Lower leg skin (tissue), 4 donors: ENCODE measurements around the gene TMCO5A. TPM values are rescaled to one million over a fixed set of nuclear protein-coding genes. Genes with fewer than 3 reads are reported as not detected.

ENCODE experiments used
- DNase-seq, 2 donors: peaks; one replicate each; pipeline ENCODE4 v3.0.0-alpha.2; 2019; ENCODE audit warnings: low spot score in 2 of 2
- H3K4me3 ChIP-seq: fragments of 200-600 bp; sonication (generic); 2 replicates; pipeline ENCODE4 v1.5.1; 2017; ENCODE audit warnings: mild to moderate bottlenecking, low read depth; ENCODE audit not compliant: poor library complexity, severe bottlenecking
- POLR2A ChIP-seq, 2 donors: fragments of 450-650 bp; IDR thresholded peaks; one replicate each; pipeline ENCODE4 v1.6.1; 2016 to 2017; ENCODE audit warnings: antibody characterized with exemption in 2 of 2, mild to moderate bottlenecking in 1 of 2, moderate library complexity in 1 of 2
- WGBS, 2 donors: methylation state at CpG; one replicate each; pipeline ENCODE4 v1.1.5; 2018; 5-methylcytosine and 5-hydroxymethylcytosine counted together
- intact Hi-C: fragments of 100-400 bp; cut with DNase I; formaldehyde crosslinking; loops from one replicate; pipeline ENCODE4 v1.15.0; 2023; ENCODE audit warnings: low total_unique reads
- total RNA-seq, 4 donors: library from RNA; depleted of rRNA; stranded (reverse); fragments of >200 nt; gene quantifications; one replicate each; pipeline ENCODE4 v1.1.0, GENCODE V29; 2016
- TF ChIP-seq, protein P1 (sequence below), 3 donors: fragments of 450-650 bp; IDR thresholded peaks; one replicate each; pipeline ENCODE4 v1.5.1; 2016; ENCODE audit warnings: antibody characterized with exemption in 3 of 3, mild to moderate bottlenecking in 3 of 3, moderate library complexity in 2 of 3

The TMCO5A gene
- total RNA-seq, 4 donors from 2014 or later, result not detected

GRCh38 chr15:37973856-37974255 is 39.4 kb downstream of the TMCO5A start:
- intact Hi-C loops, result no loop called here
- 55 to 65% methylated on average over 2 of the region's 2 CpGs for WGBS, 2 donors
- TF ChIP-seq POLR2A (IDR thresholded peaks at IDR 0.05), result no peak
- TF ChIP-seq, protein P1, sequence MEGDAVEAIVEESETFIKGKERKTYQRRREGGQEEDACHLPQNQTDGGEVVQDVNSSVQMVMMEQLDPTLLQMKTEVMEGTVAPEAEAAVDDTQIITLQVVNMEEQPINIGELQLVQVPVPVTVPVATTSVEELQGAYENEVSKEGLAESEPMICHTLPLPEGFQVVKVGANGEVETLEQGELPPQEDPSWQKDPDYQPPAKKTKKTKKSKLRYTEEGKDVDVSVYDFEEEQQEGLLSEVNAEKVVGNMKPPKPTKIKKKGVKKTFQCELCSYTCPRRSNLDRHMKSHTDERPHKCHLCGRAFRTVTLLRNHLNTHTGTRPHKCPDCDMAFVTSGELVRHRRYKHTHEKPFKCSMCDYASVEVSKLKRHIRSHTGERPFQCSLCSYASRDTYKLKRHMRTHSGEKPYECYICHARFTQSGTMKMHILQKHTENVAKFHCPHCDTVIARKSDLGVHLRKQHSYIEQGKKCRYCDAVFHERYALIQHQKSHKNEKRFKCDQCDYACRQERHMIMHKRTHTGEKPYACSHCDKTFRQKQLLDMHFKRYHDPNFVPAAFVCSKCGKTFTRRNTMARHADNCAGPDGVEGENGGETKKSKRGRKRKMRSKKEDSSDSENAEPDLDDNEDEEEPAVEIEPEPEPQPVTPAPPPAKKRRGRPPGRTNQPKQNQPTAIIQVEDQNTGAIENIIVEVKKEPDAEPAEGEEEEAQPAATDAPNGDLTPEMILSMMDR (IDR thresholded peaks at IDR 0.05), result no peak

GRCh38 chr15:37978231-37978630 is 43.8 kb downstream of the TMCO5A start:
- TF ChIP-seq POLR2A (IDR thresholded peaks at IDR 0.05), result no peak
- TF ChIP-seq, protein P1 (IDR thresholded peaks at IDR 0.05), result no peak
- intact Hi-C loops, result no loop called here
- H3K4me3 ChIP-seq, result no peak overlapping the region
- 88 to 93% methylated on average over 4 of the region's 4 CpGs for WGBS, 2 donors
- DNase-seq, result no peak

More at GRCh38 chr15:37973856-37974255, 39.4 kb downstream of the TMCO5A start:
- no peak for DNase-seq
- no peak overlapping the region for H3K4me3 ChIP-seq

DNA sequence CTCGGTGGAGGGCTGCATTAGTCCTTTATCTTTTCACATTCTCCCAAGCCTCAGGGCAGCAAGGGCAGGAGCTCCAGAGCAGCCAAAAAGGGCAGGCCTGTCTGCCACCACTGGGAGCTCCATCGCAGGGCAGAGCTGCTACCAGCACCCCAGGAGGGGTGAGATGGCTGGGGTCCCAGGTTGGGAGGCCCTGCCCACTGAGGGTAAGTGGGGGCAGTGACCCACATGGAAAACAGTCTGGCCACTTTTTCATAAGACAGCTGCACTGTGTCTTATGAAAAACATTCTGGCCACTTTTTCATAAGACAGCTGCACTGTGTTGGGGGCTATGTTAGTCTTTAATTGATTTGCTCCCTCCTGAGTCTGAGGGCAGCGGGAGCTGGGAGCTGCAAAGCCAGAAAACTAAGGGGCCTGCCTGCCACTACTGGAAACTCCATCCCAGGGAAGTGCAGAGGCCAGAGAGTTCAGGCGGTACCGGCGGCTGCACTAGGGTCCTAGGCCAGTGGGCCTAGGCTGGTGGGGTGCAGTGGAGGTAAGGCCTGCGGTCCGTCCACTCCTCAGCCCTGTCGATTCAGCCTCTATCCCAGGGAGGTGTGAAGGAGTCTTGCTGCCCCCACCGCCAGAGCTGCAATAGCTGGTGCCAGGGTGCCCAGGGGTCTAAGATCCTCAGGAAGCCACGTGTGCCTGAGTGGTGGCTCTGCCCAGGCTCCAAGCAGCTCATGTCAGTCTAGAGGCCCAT is 45.4 kb downstream of the TMCO5A start:
- DNase-seq, result no peak
- no peak overlapping the region for H3K4me3 ChIP-seq
- intact Hi-C loops, result no loop called here
- 87 to 90% methylated on average over 10 of the region's 11 CpGs for WGBS, 2 donors
- no peak for TF ChIP-seq POLR2A (IDR thresholded peaks at IDR 0.05)
- TF ChIP-seq, protein P1 (IDR thresholded peaks at IDR 0.05), result no peak

GRCh38 chr15:37981201-37981600 is 46.8 kb downstream of the TMCO5A start:
- no peak overlapping the region for H3K4me3 ChIP-seq
- TF ChIP-seq, protein P1 (IDR thresholded peaks at IDR 0.05), result no peak
- TF ChIP-seq POLR2A (IDR thresholded peaks at IDR 0.05), result no peak
- intact Hi-C loops, result no loop called here
- no peak for DNase-seq
- WGBS, 2 donors, result 79 to 85% methylated on average over 5 of the region's 5 CpGs

DNA sequence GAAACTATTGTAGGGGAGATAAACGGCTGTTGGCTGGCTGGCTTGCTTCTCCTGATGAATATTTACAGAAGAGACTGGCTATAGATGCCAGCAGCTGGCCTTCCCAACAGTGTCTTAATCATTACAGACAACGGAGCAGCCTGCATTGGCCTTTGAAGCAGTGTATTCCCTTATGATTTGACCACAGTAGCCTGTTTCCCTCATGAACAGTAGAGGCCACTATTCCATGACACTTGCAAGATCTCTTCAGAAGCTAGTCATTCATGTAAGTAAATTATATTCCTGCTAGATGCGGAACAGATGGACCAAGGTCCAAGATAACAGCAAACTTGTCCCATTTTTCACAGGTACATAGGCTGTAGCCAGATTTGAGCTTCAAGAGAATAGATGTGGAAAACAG is 47.3 kb downstream of the TMCO5A start:
- DNase-seq, result no peak
- TF ChIP-seq, protein P1 (IDR thresholded peaks at IDR 0.05), result no peak
- TF ChIP-seq POLR2A (IDR thresholded peaks at IDR 0.05), result no peak
- intact Hi-C loops, result no loop called here
- 27 to 31% methylated on average over 3 of the region's 3 CpGs for WGBS, 2 donors
- no peak overlapping the region for H3K4me3 ChIP-seq

GRCh38 chr15:37984368-37984767 is 49.9 kb downstream of the TMCO5A start:
- TF ChIP-seq, protein P1 (IDR thresholded peaks at IDR 0.05), result no peak
- no peak for TF ChIP-seq POLR2A (IDR thresholded peaks at IDR 0.05)
- no peak for DNase-seq
- whole genome bisulfite sequencing, 2 donors, result 44 to 45% methylated on average over 1 of the region's 1 CpG
- intact Hi-C loops, result no loop called here
- no peak overlapping the region for H3K4me3 ChIP-seq
